ENCODE measurements around the gene FAM200B. TPM values are rescaled to one million over a fixed set of nuclear protein-coding genes. Genes with fewer than 3 reads are reported as not detected.
A peak's percentile ranks its signal among the peaks of the same experiment; 100 is the strongest.

The FAM200B gene
- total and polyA plus RNA-seq, 3 donors from 2014 or later = 41.8 to 75.2 (median 48.9) TPM

DNA sequence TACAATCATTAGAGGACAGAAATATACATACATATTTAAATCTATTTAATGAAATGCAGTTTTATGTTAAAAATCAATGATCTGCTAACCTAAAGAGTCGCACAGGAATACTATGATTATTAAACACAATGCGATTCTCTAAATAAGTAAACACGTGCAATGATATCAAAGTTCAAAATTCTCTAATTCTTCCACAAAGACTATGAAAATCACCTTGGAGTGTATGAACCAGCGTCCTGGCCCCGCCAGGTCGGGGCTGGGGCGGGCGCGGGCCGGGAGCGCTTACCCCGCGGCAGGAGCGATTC is 608 bp upstream of the FAM200B start:
- no peaks in the 10 kb centered on the region for H3K27me3 ChIP-seq
- no peaks in the 10 kb centered on the region for H3K36me3 ChIP-seq (ENCODE audit: low read depth, missing control alignments)
- no peak for TF ChIP-seq POLR2A (IDR thresholded peaks at IDR 0.05)
- no peak for TF ChIP-seq CTCF (IDR thresholded peaks at IDR 0.05)
- H3K4me1 ChIP-seq = no peaks in the 10 kb centered on the region
- H3K27ac ChIP-seq = peak overlapping the region in 1 of 2 donors; percentile 90
- peak overlapping the region; percentile 77 to 79 for H3K4me3 ChIP-seq
- no peaks in the 10 kb centered on the region for H3K9me3 ChIP-seq
- intact Hi-C loops (cut with DNase I; ENCODE audit: low total_unique reads) = no loop called here
- no peak for DNase-seq
- WGBS, 2 donors = 0% methylated on average over 14 of the region's 14 CpGs

- TF ChIP-seq CTCF (IDR thresholded peaks at IDR 0.05) (no peak), POLR2A (IDR thresholded peaks at IDR 0.05) (no peak)
- Histone ChIP-seq H3K36me3 (ENCODE audit: low read depth, missing control alignments) (no peaks in the 10 kb centered on the region), H3K27ac (peak overlapping the region; percentile 75 to 90), H3K4me3 (peak overlapping the region; percentile 77 to 79), H3K9me3 (no peaks in the 10 kb centered on the region), H3K4me1 (no peaks in the 10 kb centered on the region), H3K27me3 (no peaks in the 10 kb centered on the region)
- intact Hi-C loops (cut with DNase I; ENCODE audit: low total_unique reads) = no loop called here
- no peak for DNase-seq
- 20 to 28% methylated on average over 6 of the region's 6 CpGs for WGBS, 2 donors
These were observed 865 bp downstream of the FAM200B start for GRCh38 chr4:15682242-15683142.

- H3K27ac ChIP-seq = no peak overlapping the region
- H3K36me3 ChIP-seq (ENCODE audit: low read depth, missing control alignments) = no peaks in the 10 kb centered on the region
- no peaks in the 10 kb centered on the region for H3K9me3 ChIP-seq
- no peaks in the 10 kb centered on the region for H3K27me3 ChIP-seq
- no peaks in the 10 kb centered on the region for H3K4me1 ChIP-seq
- DNase-seq = no peak
- no peak overlapping the region for H3K4me3 ChIP-seq
- 50 to 60% methylated on average over 2 of the region's 2 CpGs for WGBS, 2 donors
- TF ChIP-seq POLR2A (IDR thresholded peaks at IDR 0.05) (no peak), CTCF (IDR thresholded peaks at IDR 0.05) (no peak)
- intact Hi-C loops (cut with DNase I; ENCODE audit: low total_unique reads) = no loop called here
These were observed 1.5 kb downstream of the FAM200B start for GRCh38 chr4:15683143-15683495.

DNA sequence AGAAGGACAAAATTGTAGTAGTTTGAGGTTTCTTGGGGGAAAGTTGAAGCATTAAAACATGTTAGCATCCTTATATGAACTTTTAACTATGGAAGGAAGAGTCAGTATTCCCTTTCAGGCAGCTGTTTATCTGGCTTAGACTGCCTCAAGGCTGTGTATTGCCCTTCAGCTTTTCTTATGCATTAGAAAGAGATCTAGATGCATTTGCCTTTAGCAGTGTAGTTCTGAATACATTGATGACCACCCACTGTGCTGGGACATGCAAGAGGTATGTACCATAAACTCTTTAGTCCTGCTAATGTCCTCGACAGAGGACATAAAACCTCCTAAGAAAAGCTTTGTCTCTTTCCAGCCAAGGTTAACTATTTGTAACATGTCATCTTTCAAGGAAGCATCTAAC is 2.9 kb downstream of the FAM200B start:
- TF ChIP-seq POLR2A (IDR thresholded peaks at IDR 0.05) = no peak
- no peak for TF ChIP-seq CTCF (IDR thresholded peaks at IDR 0.05)
- 73 to 75% methylated on average over 1 of the region's 1 CpG for WGBS, 2 donors
- intact Hi-C loops (cut with DNase I; ENCODE audit: low total_unique reads) = no loop called here
- H3K9me3 ChIP-seq = no peaks in the 10 kb centered on the region
- H3K36me3 ChIP-seq (ENCODE audit: low read depth, missing control alignments) = no peaks in the 10 kb centered on the region
- H3K27ac ChIP-seq = no peak overlapping the region
- no peaks in the 10 kb centered on the region for H3K27me3 ChIP-seq
- no peaks in the 10 kb centered on the region for H3K4me1 ChIP-seq
- no peak for DNase-seq
- H3K4me3 ChIP-seq = no peak overlapping the region

DNA sequence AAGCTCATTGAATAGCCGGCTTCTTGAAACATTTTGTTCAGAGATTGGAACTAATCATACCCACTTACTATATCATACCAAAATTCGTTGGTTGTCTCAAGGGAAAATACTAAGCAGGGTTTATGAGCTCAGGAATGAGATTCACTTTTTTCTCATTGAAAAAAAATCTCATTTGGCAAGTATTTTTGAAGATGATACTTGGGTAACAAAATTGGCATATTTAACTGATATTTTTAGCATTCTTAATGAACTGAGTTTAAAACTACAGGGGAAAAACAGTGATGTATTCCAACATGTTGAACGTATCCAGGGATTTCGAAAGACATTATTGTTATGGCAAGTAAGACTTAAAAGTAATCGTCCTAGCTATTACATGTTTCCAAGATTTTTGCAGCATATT is 6.4 kb downstream of the FAM200B start:
- Histone ChIP-seq H3K27me3 (no peaks in the 10 kb centered on the region), H3K36me3 (ENCODE audit: low read depth, missing control alignments) (no peaks in the 10 kb centered on the region), H3K27ac (no peak overlapping the region), H3K9me3 (no peaks in the 10 kb centered on the region), H3K4me3 (no peak overlapping the region), H3K4me1 (no peaks in the 10 kb centered on the region)
- TF ChIP-seq CTCF (IDR thresholded peaks at IDR 0.05) (no peak), POLR2A (IDR thresholded peaks at IDR 0.05) (no peak)
- intact Hi-C loops (cut with DNase I; ENCODE audit: low total_unique reads) = no loop called here
- DNase-seq = no peak
- WGBS, 2 donors = 79 to 87% methylated on average over 5 of the region's 5 CpGs

All from testis (tissue), 3 donors.